ENCODE data around the gene TNFSF9.

DNA sequence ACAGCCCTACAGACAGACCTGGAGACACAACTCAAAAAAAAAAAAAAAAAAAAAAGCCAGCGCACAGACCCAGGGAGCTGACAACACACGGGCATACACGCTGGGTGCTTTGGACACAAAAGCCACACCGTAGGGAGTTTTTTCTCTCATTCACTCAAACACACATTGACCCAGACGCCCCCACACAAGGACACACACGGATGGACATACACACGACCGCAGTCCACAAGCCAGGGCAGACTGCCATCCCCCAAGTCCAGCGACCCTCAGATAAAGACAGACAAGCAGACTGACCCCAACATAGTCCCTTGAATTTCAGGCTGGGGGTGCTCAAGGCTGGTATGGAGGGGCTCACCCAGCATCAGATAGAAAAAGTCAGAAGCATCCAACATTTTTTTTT lies 16.7 kb upstream of the TNFSF9 start:
- TF ChIP-seq POLR2AphosphoS5 (IDR thresholded peaks at IDR 0.05; ENCODE audit: low read depth, low read length): no peak
- no peak for TF ChIP-seq PAX5 (IDR thresholded peaks at IDR 0.05; ENCODE audit: insufficient read depth, low read length, severe bottlenecking)
- no peak for TF ChIP-seq TAF1 (IDR thresholded peaks at IDR 0.05; ENCODE audit: low read depth, low read length)
- no peak for TF ChIP-seq POLR2A (IDR thresholded peaks at IDR 0.05; ENCODE audit: low read depth, low read length)
- no peak for TF ChIP-seq POU2F2 (IDR thresholded peaks at IDR 0.05; ENCODE audit: low read depth, low read length)
- no peak for TF ChIP-seq SPI1 (IDR thresholded peaks at IDR 0.05; ENCODE audit: low read depth, low read length)
